GM19438 (cell line): ENCODE measurements around the gene HDHD2.

Source experiments
- ATAC-seq: cut with Tn5 transposase; IDR thresholded peaks from one replicate; pipeline ENCODE4 v1.9.1; 2021; ENCODE audit warnings: low read depth; ENCODE audit not compliant: unreplicated experiment

HDHD2 gene

GRCh38 chr18:47075098-47075883 is 75.0 kb downstream of the HDHD2 start:
- no peak for ATAC-seq

DNA sequence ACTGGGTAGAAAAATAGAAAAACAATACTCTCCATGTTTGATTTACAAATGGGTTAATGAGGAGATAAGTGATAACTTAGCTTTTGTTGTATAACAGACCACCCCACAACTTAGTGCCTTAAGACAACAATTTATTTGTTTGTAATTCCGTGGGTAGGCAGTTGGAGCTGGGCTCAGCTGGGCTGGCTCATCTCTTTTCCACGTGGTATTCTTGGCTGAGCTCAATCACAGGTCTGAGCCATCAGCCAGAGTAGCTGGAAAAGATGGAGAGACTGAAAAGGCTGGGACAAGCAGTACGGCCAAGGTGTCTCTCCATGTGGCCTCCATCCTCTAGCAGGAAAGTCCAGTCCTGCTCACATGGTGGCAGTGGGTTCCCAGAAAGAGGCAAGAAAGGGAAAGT is 82.7 kb downstream of the HDHD2 start:
- ATAC-seq = no peak

DNA sequence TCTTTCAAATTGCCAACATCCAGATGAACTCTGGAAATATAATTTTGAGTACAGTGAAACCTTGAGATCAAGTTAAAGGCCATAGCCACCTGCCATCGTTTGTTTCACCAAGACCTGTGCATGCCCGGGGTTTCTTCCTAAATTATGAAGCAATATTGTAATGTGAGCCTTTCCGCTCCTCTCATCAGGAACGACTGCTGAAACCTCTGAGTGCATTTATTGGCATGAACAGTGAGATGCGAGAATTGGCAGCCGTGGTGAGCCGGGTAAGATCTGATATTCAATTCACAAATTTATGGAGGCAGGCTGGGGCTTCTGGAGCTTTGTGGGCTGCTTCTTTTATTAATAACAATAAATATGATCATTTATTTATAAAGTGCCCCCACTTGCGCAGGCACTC is 87.2 kb downstream of the HDHD2 start:
- no peak for ATAC-seq

DNA sequence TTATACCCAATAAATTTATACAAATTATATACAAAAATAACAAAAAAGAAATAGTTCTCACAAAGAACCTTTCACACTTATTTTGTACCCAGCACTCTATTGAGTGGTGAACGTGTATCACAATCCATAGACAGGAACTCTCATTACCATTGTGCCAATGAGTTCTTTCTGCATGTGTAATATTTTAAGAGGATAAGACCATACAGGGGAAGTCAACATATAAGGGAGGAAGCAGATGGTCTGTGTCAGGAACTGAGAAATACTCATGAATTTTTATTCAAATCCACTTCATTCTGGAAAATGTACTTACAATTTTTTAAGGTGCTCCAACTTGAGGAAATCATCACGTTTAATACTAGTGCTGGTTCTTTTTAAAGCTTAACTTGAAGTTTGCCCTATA is 87.8 kb downstream of the HDHD2 start:
- ATAC-seq = no peak
